Colonic mucosa (tissue), 4 donors: ENCODE measurements around the gene GNA15. TPM values are rescaled to one million over a fixed set of nuclear protein-coding genes. Genes with fewer than 3 reads are reported as not detected.

Source experiments
- DNase-seq: peaks from one replicate; pipeline ENCODE4 v3.0.0-alpha.2; 2020
- H3K27ac ChIP-seq: fragments of 200-600 bp; one replicate; pipeline ENCODE4 v1.8.0; 2021
- H3K27me3 ChIP-seq: fragments of 200-600 bp; one replicate; pipeline ENCODE4 v1.8.0; 2021
- H3K36me3 ChIP-seq: fragments of 200-600 bp; one replicate; pipeline ENCODE4 v1.8.0; 2021
- H3K4me1 ChIP-seq: fragments of 200-600 bp; one replicate; pipeline ENCODE4 v1.8.0; 2021; ENCODE audit warnings: mild to moderate bottlenecking
- H3K4me3 ChIP-seq: fragments of 200-600 bp; one replicate; pipeline ENCODE4 v1.8.0; 2021
- H3K9ac ChIP-seq, 2 donors: one replicate each; pipeline ENCODE4 v1.7.0; 2013; ENCODE audit warnings: control low read depth in 2 of 2, low read depth in 2 of 2, low read length in 2 of 2
- H3K9me3 ChIP-seq: fragments of 200-600 bp; one replicate; pipeline ENCODE4 v1.8.0; 2021
- intact Hi-C: fragments of 100-400 bp; cut with DNase I; formaldehyde crosslinking; loops from one replicate; pipeline ENCODE4 v1.14.1; 2022
- total RNA-seq, 2 donors: library from RNA; stranded (reverse); fragmentation: NEBNext Ultra II Directional in 1 of 2; extraction: Animal tissue kit (Norgen Biotek cat#: 25700) in 1 of 2; gene quantifications; one replicate each; pipeline ENCODE4 v1.2.1, GENCODE V29; 2021
- TF ChIP-seq, protein P1 (sequence below): fragments of 200-600 bp; IDR thresholded peaks from one replicate; pipeline ENCODE4 v1.8.0; 2022; ENCODE audit warnings: antibody characterized with exemption, mild to moderate bottlenecking
- donor health status: healthy.
- donor health status: DM: no; HTN: no; CAD: no.
- donor health status: DM: no; HTN: no; CAD: no.

GNA15 gene
- total RNA-seq, 2 donors from 2014 or later, result 1.6 to 6.6 TPM

DNA sequence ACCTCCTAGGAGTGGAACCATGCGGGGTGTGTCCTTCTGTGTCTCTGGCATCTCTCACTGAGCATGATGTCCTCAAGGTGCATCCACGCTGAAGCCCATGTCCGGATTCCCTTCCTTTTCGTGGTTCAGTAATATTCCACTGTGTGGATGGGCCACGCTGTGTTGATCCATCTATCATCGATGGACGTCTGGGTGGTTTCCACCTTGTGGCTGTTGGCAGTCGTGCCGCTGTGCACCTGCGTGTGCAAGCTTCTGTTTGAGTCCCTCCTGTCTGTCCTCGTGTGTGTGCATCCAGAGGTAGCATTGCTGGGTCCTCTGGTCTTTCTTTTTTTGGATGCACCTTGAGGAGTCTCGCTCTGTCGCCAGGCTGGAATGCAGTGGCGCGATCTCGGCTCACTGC, 11.2 kb upstream of the GNA15 start:
- no peak for DNase-seq
- no peak overlapping the region for H3K9ac ChIP-seq
- intact Hi-C loops, result no loop called here
- no peak overlapping the region for H3K27ac ChIP-seq
- H3K4me3 ChIP-seq, result no peak overlapping the region
- H3K4me1 ChIP-seq, result no peaks in the 10 kb centered on the region
- TF ChIP-seq, protein P1, sequence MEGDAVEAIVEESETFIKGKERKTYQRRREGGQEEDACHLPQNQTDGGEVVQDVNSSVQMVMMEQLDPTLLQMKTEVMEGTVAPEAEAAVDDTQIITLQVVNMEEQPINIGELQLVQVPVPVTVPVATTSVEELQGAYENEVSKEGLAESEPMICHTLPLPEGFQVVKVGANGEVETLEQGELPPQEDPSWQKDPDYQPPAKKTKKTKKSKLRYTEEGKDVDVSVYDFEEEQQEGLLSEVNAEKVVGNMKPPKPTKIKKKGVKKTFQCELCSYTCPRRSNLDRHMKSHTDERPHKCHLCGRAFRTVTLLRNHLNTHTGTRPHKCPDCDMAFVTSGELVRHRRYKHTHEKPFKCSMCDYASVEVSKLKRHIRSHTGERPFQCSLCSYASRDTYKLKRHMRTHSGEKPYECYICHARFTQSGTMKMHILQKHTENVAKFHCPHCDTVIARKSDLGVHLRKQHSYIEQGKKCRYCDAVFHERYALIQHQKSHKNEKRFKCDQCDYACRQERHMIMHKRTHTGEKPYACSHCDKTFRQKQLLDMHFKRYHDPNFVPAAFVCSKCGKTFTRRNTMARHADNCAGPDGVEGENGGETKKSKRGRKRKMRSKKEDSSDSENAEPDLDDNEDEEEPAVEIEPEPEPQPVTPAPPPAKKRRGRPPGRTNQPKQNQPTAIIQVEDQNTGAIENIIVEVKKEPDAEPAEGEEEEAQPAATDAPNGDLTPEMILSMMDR, result no peak
- H3K9me3 ChIP-seq, result no peaks in the 10 kb centered on the region
- H3K36me3 ChIP-seq, result peaks cover 4% of the 10 kb centered on the region
- no peaks in the 10 kb centered on the region for H3K27me3 ChIP-seq

DNA sequence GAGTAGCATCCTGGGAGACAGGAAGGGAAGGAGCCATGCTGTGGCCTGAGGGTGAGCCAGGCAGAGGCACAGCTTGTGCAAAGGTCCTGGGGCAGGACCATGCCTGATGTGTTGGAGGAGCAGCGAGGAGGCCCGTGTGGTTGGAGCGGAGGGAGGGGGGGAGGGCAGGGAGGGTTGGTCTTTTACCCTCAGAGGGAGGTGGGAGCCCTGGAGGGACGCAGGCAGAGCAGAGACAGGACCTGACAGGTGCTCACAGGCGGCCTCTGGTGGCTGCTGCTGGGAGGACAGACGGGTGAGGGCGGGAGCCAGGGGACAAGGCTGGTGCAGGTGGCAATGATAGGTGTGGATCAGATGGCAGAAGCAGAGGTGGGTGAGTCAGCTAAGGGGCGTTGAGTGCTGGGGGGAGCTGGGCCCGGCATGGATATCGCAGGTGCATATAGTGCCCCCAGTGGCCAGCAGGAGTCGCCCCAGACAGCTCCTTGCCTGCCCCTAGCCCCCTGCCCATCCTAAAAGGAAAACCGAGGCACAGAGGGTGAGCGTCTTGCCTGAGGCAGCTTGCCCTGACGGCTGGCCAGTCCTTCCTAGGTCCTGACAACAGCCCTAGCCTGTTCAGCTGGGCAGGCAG, 9.8 kb upstream of the GNA15 start:
- H3K9ac ChIP-seq, result no peak overlapping the region
- no peak overlapping the region for H3K4me3 ChIP-seq
- no peaks in the 10 kb centered on the region for H3K27me3 ChIP-seq
- TF ChIP-seq, protein P1, result peak; percentile 74
- intact Hi-C loops, result no loop called here
- H3K36me3 ChIP-seq, result peaks cover 4% of the 10 kb centered on the region
- H3K4me1 ChIP-seq, result no peaks in the 10 kb centered on the region
- H3K27ac ChIP-seq, result no peak overlapping the region
- peak; percentile 88 for DNase-seq
- no peaks in the 10 kb centered on the region for H3K9me3 ChIP-seq

DNA sequence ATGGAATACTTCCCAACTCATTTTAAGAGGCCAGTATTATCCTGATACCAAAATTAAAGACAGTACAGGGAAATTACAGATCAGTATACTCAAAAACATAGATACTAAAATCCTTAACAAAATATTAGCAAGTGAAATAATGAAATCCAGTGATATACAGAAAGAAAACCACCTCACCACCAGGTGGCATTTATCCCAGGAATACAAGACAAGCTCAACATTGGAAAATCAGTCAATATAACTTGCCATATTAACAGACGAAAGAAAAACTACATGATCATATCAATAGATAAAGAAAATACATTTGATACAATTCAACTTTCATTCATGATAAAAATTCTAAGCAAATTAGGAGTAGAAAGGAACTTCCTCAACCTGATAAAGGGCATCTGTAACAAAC, 6.7 kb upstream of the GNA15 start:
- H3K27ac ChIP-seq, result no peak overlapping the region
- no peaks in the 10 kb centered on the region for H3K9me3 ChIP-seq
- H3K4me3 ChIP-seq, result no peak overlapping the region
- no peaks in the 10 kb centered on the region for H3K36me3 ChIP-seq
- DNase-seq, result no peak
- H3K4me1 ChIP-seq, result no peaks in the 10 kb centered on the region
- TF ChIP-seq, protein P1, result peak; percentile 28
- H3K27me3 ChIP-seq, result no peaks in the 10 kb centered on the region
- intact Hi-C loops, result no loop called here
- H3K9ac ChIP-seq, result no peak overlapping the region

DNA sequence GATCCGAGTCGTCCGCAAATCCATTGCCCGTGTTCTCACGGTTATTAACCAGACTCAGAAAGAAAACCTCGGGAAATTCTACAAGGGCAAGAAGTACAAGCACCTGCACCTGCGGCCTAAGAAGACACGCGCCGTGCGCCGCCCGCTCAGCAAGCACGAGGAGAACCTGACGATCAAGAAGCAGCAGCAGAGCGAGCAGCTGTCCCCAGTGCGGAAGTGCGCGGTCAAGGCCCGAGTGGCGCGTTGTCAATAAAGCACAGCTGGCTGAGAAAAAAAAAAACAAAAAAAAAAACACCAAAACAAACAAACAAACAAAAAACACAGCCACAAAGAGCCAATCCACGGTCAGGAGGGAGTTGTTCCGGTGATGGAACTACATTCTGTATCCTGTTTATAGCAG, 4.7 kb upstream of the GNA15 start:
- H3K27ac ChIP-seq, result no peak overlapping the region
- H3K9me3 ChIP-seq, result no peaks in the 10 kb centered on the region
- no peaks in the 10 kb centered on the region for H3K27me3 ChIP-seq
- H3K9ac ChIP-seq, result no peak overlapping the region
- H3K4me1 ChIP-seq, result no peaks in the 10 kb centered on the region
- DNase-seq, result no peak
- H3K4me3 ChIP-seq, result no peak overlapping the region
- H3K36me3 ChIP-seq, result no peaks in the 10 kb centered on the region
- intact Hi-C loops, result no loop called here
- TF ChIP-seq, protein P1, result no peak

DNA sequence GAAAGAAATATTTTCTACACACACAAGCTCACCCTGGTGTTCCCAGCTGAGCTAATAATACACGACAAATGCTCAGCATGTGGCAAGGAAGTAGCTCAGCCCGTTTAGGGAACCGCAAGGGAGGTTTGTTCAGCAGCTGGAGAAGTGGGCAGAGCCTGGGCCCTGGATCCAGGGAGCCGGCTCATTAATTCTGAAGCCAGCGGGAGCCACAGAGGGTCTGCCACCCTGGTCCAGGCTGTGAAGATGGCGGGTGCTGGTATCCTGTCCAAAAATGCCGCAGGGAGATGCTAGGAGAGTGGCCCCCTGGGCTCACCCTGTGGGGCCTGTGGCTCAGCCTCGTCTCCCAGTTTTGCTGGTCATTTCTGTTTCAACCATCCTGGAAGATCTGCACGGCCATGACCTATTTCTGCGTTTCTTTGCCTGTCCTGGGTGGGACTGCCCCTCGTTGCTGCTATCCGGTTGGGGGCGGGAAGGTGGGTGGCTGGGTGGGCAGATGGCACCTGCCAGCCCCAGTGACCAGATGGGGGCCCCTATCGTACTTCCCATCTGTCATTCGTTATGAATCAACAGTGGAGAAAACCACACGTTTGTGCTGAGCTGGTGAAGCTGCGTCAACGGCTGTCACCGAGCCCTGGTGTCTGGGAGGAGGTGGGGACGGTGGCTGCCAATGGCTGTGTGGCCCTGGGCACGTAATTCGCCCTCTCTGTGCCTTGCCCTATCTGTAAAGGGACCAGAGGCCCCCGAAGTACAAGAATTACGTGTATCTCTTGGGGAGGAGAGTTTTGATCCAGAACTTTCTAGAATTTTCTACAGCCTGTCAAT, 2.7 kb upstream of the GNA15 start:
- Histone ChIP-seq H3K27me3 (no peaks in the 10 kb centered on the region), H3K9me3 (no peaks in the 10 kb centered on the region), H3K36me3 (no peaks in the 10 kb centered on the region), H3K4me1 (no peaks in the 10 kb centered on the region), H3K9ac (peak overlapping the region in 1 of 2 donors; percentile 27), H3K4me3 (no peak overlapping the region), H3K27ac (peak overlapping the region; percentile 40)
- TF ChIP-seq, protein P1, result no peak
- intact Hi-C loops, result no loop called here
- DNase-seq, result no peak
